ENCODE measurements around the gene TES. TPM values are rescaled to one million over a fixed set of nuclear protein-coding genes. Genes with fewer than 3 reads are reported as not detected.

The TES gene
- total RNA-seq, 1 donor from 2014 or later: 94.0 TPM

DNA sequence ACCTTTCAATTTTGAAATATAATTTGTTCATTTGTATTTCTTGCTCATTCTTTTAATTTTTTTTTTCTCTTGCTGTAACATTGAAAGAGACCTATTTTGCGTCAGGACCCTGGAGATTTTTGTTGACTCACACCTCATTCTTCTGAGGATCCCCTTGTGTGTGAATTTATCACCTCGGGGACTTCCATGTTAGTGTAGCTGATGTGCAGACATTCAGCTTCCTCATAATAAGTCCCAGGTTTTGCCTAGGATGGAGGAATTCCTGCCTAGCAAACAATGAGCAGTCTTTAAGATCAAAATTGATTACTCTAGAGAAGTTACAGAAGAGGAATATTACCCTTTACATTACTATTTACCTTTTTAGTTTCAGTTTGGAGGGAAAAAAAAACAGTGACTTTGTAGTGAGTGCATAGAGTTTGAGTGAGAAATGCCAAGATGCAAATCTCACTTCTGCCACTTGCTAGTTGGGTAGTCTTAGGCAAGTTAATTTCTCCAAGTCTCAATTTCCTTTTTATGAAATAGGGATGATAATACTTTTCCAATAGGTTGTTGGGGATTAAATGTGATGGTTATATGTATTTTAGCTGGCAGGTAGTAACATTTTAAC, 14.3 kb downstream of the TES start:
- Histone ChIP-seq H3K9me3 (no peaks in the 10 kb centered on the region), H3K4me1 (peaks cover 6% of the 10 kb centered on the region), H3K27ac (no peak overlapping the region), H3K27me3 (no peaks in the 10 kb centered on the region), H3K4me3 (no peak overlapping the region), H3K36me3 (no peaks in the 10 kb centered on the region)
- TF ChIP-seq, protein P1, sequence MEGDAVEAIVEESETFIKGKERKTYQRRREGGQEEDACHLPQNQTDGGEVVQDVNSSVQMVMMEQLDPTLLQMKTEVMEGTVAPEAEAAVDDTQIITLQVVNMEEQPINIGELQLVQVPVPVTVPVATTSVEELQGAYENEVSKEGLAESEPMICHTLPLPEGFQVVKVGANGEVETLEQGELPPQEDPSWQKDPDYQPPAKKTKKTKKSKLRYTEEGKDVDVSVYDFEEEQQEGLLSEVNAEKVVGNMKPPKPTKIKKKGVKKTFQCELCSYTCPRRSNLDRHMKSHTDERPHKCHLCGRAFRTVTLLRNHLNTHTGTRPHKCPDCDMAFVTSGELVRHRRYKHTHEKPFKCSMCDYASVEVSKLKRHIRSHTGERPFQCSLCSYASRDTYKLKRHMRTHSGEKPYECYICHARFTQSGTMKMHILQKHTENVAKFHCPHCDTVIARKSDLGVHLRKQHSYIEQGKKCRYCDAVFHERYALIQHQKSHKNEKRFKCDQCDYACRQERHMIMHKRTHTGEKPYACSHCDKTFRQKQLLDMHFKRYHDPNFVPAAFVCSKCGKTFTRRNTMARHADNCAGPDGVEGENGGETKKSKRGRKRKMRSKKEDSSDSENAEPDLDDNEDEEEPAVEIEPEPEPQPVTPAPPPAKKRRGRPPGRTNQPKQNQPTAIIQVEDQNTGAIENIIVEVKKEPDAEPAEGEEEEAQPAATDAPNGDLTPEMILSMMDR (IDR thresholded peaks at IDR 0.05): no peak
- no peak for ATAC-seq
- intact Hi-C loops (cut with DNase I): no loop called here
- no peak for DNase-seq

DNA sequence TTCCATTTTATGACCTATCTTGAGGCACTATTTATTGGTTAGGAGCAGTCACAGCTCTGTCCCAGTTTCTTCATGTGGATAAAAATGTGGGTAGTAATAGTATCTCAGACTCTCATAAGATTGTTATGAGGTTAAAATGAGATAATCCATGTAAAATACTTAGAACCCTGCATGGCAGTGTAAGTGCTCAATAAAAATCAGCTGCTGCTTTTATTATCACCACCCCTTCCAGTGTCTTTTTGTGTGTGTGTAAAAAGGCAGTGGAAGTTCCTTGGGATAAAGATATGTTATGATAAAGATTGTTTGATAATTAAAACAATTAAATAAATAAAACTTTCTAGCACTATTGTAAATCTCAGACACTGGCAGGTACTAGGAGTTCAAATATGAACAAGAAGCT, 15.5 kb downstream of the TES start:
- TF ChIP-seq, protein P1 (IDR thresholded peaks at IDR 0.05): no peak
- H3K27ac ChIP-seq: no peak overlapping the region
- H3K27me3 ChIP-seq: no peaks in the 10 kb centered on the region
- no peak overlapping the region for H3K4me3 ChIP-seq
- no peaks in the 10 kb centered on the region for H3K36me3 ChIP-seq
- intact Hi-C loops (cut with DNase I): no loop called here
- no peaks in the 10 kb centered on the region for H3K9me3 ChIP-seq
- ATAC-seq: no peak
- no peak for DNase-seq
- peaks cover 19% of the 10 kb centered on the region for H3K4me1 ChIP-seq

DNA sequence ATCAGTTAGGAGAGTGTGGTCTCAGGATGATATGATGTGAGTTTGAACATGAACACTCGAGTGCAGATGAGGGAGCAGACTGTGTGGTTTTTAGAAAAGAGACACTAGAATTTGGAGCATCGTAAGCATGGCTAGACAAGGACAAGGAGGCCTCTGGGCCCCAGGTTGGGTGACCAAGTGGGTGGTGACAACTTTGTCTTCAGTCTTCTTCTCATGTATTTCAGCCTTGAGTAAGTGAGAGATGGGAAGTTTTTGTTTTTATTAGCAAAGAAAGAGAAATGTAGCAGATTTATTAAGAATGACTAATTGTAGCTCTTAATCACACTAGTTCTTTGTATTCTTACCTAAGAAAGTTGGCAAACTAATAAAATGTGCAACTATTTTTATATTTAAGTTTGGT, 16.3 kb downstream of the TES start:
- Histone ChIP-seq H3K9me3 (no peaks in the 10 kb centered on the region), H3K27ac (no peak overlapping the region), H3K4me3 (no peak overlapping the region), H3K4me1 (peaks cover 27% of the 10 kb centered on the region), H3K36me3 (no peaks in the 10 kb centered on the region), H3K27me3 (no peaks in the 10 kb centered on the region)
- ATAC-seq: no peak
- TF ChIP-seq, protein P1 (IDR thresholded peaks at IDR 0.05): no peak
- intact Hi-C loops (cut with DNase I): no loop called here
- no peak for DNase-seq

DNA sequence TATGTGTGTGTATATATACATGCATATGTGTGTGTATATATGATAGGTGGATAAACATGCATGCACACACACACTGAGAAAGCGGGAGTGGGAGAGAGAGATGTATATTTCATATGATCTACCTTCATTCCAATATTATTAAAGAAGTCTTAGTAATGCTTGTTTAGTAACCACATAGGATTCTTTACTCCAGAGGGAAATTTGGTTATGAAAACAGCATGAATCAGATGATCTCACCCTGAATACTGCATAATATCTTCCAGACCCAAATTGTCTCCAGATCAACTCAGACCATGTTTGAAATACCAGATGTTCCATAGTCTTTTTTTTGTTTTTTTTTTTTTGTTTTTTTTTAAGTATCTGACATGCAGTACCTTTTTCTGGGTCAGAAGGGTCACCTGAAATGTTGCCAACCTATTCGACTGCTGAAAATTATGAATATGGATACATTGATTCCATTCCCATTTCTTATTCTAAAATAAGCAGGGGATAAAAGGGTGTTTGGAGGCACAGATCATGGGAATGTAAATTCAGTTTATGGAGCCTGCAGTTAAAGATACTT, 17.4 kb downstream of the TES start:
- Histone ChIP-seq H3K27me3 (no peaks in the 10 kb centered on the region), H3K27ac (no peak overlapping the region), H3K4me3 (no peak overlapping the region), H3K4me1 (peaks cover 38% of the 10 kb centered on the region), H3K36me3 (no peaks in the 10 kb centered on the region), H3K9me3 (no peaks in the 10 kb centered on the region)
- ATAC-seq: no peak
- no peak for DNase-seq
- intact Hi-C loops (cut with DNase I): no loop called here
- TF ChIP-seq, protein P1 (IDR thresholded peaks at IDR 0.05): no peak

DNA sequence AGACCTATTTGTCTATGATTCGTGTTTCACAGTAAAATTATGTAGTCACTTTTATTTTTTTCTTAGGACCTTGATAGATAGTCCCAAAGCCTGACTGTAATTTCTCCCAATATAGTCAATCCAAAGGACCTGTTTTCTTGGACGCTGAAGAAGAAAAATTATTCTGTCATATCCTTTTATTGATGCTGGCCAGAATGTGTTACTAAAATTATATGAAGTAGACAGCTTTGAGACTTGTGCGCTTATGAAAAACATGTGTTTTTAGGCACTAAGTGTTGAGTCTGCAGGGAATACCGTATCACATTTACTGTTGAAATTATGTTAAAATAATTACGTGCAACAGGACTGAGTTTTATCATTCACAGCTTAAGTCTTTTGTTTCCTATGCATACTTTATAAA, 17.9 kb downstream of the TES start:
- DNase-seq: no peak
- TF ChIP-seq, protein P1 (IDR thresholded peaks at IDR 0.05): no peak
- Histone ChIP-seq H3K4me1 (peaks cover 43% of the 10 kb centered on the region), H3K27ac (no peak overlapping the region), H3K9me3 (no peaks in the 10 kb centered on the region), H3K36me3 (no peaks in the 10 kb centered on the region), H3K4me3 (no peak overlapping the region), H3K27me3 (no peaks in the 10 kb centered on the region)
- no peak for ATAC-seq
- intact Hi-C loops (cut with DNase I): no loop called here
